HL-60/S4 treated with phorbol 12-myristate 13-acetate at 8.2 ng/mL for 4 days and 3 days (cell line): Measurements from ENCODE around the gene TMTC4.
"Not testable (repeated sequence)": the region's sequence is repeated elsewhere in the genome, so short reads cannot be mapped to it uniquely, and the experiment has no call there.

Experiments
- in situ Hi-C: fragments of 300-500 bp; cut with MboI; formaldehyde crosslinking; loops from 2 replicates; pipeline ENCODE4 v1.15.0; 2022; ENCODE audit warnings: low sequenced_read_pairs

TMTC4 gene, protein sequence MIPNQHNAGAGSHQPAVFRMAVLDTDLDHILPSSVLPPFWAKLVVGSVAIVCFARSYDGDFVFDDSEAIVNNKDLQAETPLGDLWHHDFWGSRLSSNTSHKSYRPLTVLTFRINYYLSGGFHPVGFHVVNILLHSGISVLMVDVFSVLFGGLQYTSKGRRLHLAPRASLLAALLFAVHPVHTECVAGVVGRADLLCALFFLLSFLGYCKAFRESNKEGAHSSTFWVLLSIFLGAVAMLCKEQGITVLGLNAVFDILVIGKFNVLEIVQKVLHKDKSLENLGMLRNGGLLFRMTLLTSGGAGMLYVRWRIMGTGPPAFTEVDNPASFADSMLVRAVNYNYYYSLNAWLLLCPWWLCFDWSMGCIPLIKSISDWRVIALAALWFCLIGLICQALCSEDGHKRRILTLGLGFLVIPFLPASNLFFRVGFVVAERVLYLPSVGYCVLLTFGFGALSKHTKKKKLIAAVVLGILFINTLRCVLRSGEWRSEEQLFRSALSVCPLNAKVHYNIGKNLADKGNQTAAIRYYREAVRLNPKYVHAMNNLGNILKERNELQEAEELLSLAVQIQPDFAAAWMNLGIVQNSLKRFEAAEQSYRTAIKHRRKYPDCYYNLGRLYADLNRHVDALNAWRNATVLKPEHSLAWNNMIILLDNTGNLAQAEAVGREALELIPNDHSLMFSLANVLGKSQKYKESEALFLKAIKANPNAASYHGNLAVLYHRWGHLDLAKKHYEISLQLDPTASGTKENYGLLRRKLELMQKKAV

DNA sequence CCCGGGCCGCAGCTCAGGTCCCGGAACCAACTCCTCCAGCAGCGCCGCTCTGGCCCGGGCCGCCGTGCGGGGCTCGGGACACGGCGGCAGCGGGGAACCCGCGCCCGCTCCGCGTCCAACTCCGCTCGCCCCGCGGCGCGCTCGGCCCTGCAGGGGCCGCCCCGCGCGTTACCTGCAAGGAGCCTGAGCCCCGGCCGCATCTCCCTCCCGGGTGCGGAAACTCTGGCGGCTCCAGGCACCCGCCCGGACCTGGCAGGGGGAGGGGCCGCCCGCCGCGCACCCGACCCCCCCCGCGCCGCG, at the start of gene TMTC4:
Gene TMTC4, minus strand, starts transcription at position 224 of the 300 bp plus-strand sequence. CDS start 4,433 bp downstream, outside the sequence.
- in situ Hi-C loops: no loop called here

DNA sequence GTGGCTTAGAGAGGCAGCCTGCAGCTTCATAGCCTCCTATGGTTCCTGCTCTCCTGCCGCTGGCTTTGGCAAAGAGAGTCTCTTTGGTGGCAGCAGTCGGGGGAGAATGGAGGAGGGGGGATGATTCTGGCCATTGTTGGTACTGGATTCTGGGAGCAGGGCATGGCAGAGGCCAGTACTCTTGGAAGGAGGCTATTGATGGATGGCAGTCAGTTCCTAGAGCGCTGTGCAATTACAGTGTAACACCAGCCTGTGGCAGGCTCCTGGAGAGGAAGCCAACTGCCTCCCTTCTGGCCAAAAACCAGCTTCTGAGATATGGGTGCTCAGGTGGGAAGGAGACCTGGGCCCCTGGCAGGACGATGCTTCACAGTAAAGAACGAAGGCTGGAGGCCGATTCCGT, 47.9 kb upstream of the TMTC4 start:
- in situ Hi-C loops: no loop called here

- in situ Hi-C loops: no loop called here
Measured at GRCh38 chr13:100721885-100722512, 47.4 kb upstream of the TMTC4 start.

GRCh38 chr13:100715604-100716003, 41.0 kb upstream of the TMTC4 start:
- in situ Hi-C loops: no loop called here

- in situ Hi-C loops: no loop called here
Measured at GRCh38 chr13:100714478-100714877, 39.9 kb upstream of the TMTC4 start.

- in situ Hi-C loops: no loop called here
Measured at GRCh38 chr13:100710176-100710575, 35.6 kb upstream of the TMTC4 start.

DNA sequence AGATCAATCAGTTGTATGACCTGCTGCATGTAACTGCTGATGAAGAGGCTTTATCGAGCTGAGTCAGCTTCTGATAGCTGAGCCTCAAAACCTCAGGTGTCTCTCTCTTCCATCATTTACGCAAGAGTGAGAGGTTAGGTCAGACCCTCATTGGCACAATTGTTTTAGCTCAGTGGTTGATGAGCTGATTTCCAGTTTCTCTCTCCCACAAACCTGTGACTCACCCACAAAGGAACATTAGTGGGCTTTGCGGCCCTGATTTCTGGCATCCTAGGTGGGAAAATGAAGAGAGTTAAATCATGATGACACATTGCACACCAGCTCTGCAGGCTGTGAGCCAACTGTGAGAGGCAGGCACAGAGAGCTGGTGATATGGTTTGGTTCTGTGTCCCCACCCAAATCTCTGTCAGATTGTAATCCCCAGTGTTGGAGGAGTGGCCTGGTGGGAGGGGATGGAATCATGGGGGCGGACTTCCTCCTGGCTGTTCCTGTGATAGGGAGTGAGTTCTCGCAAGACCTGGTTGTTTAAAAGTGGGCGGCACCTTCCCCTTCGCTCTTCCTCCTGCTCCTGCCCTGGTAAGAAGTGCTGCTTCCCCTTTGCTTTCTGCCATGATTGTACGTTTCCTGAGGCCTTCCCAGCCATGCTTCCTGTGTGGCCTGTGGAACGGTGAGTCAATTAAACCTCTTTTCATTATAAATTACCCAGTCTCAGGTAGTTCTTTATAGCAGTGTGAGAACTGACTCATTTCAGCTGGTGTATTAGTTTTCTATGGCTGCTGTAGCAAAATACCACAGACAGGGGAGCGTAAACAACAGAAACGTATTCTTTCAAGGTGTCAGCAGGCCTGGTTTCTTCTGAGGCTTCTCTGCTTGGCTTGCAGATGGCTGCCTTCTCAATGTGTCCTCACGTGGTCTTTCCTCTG, 33.5 kb upstream of the TMTC4 start:
- in situ Hi-C loops: no loop called here

GRCh38 chr13:100698331-100698730, 23.7 kb upstream of the TMTC4 start:
- in situ Hi-C loops: not testable (repeated sequence)

DNA sequence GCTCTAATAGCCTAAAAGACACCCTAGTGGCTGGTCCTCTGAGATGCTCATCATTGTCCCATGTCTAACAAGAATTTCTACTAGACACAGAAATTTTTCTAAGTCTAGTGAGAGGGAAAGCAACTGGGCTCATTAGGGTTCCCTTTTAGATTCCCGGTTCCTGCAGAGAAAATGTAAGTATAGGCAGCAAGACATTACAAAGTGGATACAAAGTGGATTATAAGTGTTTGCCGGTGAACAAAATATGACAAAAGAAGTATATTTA, 20.8 kb upstream of the TMTC4 start:
- in situ Hi-C loops: no loop called here

DNA sequence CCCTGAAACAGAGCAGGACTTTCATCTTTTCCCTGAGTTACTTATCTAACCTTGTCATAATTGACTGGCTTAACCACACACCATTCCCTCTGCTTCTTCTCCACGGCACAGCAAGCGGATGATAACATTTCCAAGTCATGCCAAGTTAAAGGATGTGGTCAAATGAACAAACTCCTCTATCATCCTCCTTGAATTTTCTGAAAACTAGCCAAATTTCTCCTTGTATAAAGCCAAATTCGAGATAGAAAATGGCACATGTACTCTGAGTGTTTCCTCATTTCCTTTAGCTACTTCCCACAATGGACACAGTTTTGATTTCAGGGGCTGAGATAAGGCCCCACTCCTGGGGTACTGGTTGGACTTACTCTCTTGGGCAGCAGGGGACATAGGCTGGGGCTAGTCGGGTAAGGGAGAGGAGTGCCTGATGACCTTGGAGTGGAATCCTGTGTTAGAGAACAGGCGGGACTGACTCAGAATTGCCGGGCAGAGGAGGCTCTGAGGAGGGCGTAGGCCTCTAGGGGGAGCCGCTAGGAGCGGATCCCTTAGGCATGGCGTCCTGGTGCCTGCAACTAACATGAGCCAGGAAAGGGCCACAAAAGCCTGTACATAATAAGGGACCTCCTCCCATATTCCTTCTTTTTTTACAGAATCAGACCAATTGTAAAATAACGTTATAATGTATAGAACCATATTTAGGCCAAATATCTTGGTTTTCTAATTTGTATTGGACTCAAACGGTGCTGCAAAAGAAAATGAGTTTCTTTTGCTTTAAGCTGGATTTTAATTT, 20.3 kb upstream of the TMTC4 start:
- in situ Hi-C loops: no loop called here

GRCh38 chr13:100689191-100689590, 14.6 kb upstream of the TMTC4 start:
- in situ Hi-C loops: no loop called here

- in situ Hi-C loops: no loop called here
Measured at GRCh38 chr13:100680131-100680530, 5.5 kb upstream of the TMTC4 start.

DNA sequence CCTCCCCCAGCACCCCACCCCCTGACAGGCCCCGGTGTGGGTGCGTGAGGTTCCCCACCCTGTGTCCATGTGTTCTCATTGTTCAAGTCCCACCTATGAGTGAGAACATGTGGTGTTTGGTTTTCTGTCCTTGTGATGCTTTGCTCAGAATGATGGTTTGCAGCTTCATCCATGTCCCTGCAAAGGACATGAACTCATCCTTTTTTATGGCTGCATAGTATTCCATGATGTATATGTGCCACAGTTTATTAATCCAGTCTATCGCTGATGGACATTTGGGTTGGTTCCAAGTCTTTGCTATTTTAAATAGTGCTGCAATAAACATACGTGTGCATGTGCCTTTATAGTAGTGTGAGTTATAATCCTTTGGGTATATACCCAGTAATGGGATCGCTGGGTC, 2.5 kb upstream of the TMTC4 start:
- in situ Hi-C loops: not testable (repeated sequence)

GRCh38 chr13:100675661-100676129, 1.1 kb upstream of the TMTC4 start:
- in situ Hi-C loops: no loop called here

- in situ Hi-C loops: no loop called here
Measured at GRCh38 chr13:100674872-100675660, 471 bp upstream of the TMTC4 start.

DNA sequence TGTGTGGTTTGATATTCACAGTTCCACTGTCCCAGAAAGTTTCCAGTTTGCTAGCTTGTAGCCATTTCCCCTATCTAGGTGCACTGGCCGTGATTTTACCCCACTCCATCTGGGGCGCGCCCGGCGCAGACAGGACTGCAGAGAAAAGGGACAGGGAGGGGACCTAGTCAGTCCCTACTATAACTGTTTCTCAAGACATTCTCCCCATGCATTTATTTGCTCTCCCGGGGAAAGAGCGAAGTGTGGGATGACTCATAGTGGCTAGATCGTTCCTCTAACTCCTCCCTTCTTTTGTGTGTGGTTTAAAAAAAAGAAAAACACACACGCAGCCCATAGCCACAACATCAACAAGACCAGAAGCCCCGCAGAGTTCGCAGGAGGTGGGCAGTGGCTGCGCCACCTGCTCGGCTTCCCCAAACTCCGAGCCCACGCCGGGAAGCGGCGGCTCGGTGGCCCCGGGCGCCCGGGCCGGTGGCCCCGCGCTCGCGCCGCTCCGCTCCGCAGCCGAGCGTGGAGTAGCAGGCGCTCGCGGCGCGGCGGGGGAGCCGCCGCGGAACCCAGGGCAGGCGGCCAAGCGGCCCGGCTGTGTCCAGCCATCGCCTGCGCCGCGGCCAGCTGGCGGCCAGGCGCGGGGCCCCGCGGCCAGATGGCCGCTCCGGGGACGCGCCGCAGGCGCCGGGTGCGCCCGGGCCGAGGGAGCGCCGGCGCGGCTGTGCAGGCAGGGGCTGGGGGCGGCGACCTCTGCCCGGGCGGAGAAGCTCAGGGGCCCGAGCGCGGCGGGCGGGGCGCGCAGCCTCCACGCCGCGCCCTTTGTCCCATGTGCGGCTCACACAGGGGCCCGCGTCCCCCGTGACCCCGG, 653 bp downstream of the TMTC4 start:
- in situ Hi-C loops: no loop called here

DNA sequence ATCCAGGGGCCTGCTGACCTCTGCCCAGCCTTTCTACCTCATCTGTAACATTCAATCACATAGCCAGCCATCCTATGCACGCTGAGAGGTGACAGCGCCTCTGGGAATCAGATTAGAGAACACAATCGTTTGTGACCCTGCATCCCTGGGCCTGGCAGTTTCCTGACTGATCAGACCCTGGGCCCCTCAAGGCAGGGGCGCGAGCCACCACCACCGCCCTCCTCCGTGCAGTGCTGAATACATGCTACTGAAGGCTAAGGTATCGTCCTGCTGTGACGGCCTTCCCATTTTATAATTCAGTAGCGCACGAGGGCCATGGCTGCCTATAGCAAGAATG, 1.3 kb downstream of the TMTC4 start:
- in situ Hi-C loops: no loop called here

DNA sequence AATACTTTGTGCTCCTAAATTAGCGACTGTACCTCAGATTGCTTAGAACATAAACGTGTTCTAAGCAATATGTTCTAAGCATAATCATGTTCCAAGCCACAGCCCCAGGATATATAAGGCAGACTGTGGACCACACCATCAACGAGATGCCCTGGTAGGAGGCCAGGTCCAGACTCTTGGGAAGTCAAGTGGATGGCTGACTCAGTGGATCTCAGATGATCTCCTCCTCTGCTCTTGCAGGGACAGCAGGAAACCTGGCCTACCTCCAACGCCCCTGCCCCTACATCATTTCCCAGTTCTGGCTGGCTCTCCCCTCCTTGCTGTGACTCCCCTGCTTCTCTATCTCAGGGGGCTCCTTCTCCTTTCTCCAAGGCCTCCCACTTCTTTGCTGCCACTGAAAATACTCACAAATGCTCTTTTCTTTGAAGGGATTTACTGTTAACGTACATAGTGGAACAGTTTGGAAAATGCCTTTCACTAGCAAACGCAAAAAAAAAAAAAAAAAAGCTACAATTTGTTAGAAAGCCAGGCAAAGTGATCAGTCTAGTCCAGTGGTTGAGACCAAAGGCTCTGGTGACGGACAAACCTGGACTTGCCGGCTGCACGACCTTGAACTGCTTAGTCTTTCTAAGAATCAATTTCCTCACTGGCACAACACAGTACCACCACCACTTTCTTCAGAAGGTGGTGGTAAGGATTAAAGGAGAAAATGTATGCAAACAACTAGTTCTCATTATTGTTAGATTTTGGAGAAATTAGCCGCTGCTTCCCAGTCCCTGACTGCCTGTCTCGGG, 3.0 kb downstream of the TMTC4 start:
- in situ Hi-C loops: no loop called here
